H9 (cell line): Measurements from ENCODE around the gene RELL1. TPM values are rescaled to one million over a fixed set of nuclear protein-coding genes. Genes with fewer than 3 reads are reported as not detected.

ENCODE experiments used
- DNase-seq: peaks from one replicate; pipeline ENCODE4 v3.0.0-alpha.2; 2017
- H2AFZ ChIP-seq: one replicate; pipeline ENCODE4 v1.6.1; 2013; ENCODE audit warnings: mild to moderate bottlenecking, low read length, control low read depth, moderate library complexity
- H2AK5ac ChIP-seq: 2 replicates; pipeline ENCODE4 v1.6.1; 2013; ENCODE audit warnings: low read length, control low read depth, mixed read lengths; ENCODE audit not compliant: insufficient read length
- H2BK120ac ChIP-seq: one replicate; pipeline ENCODE4 v1.6.1; 2013; ENCODE audit warnings: low read depth, mild to moderate bottlenecking, low read length, control low read depth, inconsistent platforms; ENCODE audit not compliant: poor library complexity, severe bottlenecking
- H2BK12ac ChIP-seq: 2 replicates; pipeline ENCODE4 v1.6.1; 2013; ENCODE audit warnings: low read length, control low read depth, mixed read lengths, low read depth; ENCODE audit not compliant: insufficient read length
- H2BK15ac ChIP-seq: 2 replicates; pipeline ENCODE4 v1.6.1; 2013; ENCODE audit warnings: low read depth, low read length, control low read depth
- H2BK20ac ChIP-seq: one replicate; pipeline ENCODE4 v1.6.1; 2013; ENCODE audit warnings: low read depth, mild to moderate bottlenecking, low read length, control low read depth, inconsistent platforms; ENCODE audit not compliant: poor library complexity, severe bottlenecking
- H2BK5ac ChIP-seq: 2 replicates; pipeline ENCODE4 v1.6.1; 2013; ENCODE audit warnings: low read length, control low read depth, mixed read lengths; ENCODE audit not compliant: insufficient read length
- H3K14ac ChIP-seq: 2 replicates; pipeline ENCODE4 v1.6.1; 2013; ENCODE audit warnings: low read length, control low read depth; ENCODE audit not compliant: insufficient read depth
- H3K18ac ChIP-seq: 2 replicates; pipeline ENCODE4 v1.6.1; 2013; ENCODE audit warnings: low read depth, mild to moderate bottlenecking, mixed read lengths, low read length, control low read depth; ENCODE audit not compliant: insufficient read length
- H3K23ac ChIP-seq: 2 replicates; pipeline ENCODE4 v1.6.1; 2013; ENCODE audit warnings: low read length, control low read depth, mixed read lengths, low read depth; ENCODE audit not compliant: insufficient read length
- H3K23me2 ChIP-seq: 2 replicates; pipeline ENCODE4 v1.6.1; 2013; ENCODE audit warnings: low read depth, mild to moderate bottlenecking, mixed read lengths, low read length, control low read depth; ENCODE audit not compliant: insufficient read length, poor library complexity, severe bottlenecking
- H3K27ac ChIP-seq: 2 replicates; pipeline ENCODE4 v1.5.1; 2013; ENCODE audit warnings: low read length, control low read depth, mixed read lengths, low read depth; ENCODE audit not compliant: insufficient read length
- H3K27me3 ChIP-seq: 2 replicates; pipeline ENCODE4 v1.6.1; 2013; ENCODE audit warnings: low read length, control low read depth, inconsistent platforms; ENCODE audit not compliant: insufficient read depth
- H3K4ac ChIP-seq: 2 replicates; pipeline ENCODE4 v1.6.1; 2013; ENCODE audit warnings: low read depth, mild to moderate bottlenecking, control low read depth, inconsistent platforms, low read length, moderate library complexity
- H3K4me1 ChIP-seq: 2 replicates; pipeline ENCODE4 v1.6.1; 2013; ENCODE audit warnings: low read length, control low read depth, inconsistent platforms; ENCODE audit not compliant: insufficient read depth
- H3K4me2 ChIP-seq: 2 replicates; pipeline ENCODE4 v1.6.1; 2013; ENCODE audit warnings: low read length, control low read depth, mixed read lengths; ENCODE audit not compliant: insufficient read length, insufficient read depth
- H3K56ac ChIP-seq: 2 replicates; pipeline ENCODE4 v1.6.1; 2013; ENCODE audit warnings: low read depth, mild to moderate bottlenecking, mixed read lengths, low read length, control low read depth; ENCODE audit not compliant: insufficient read length
- H3K79me1 ChIP-seq: 2 replicates; pipeline ENCODE4 v1.6.1; 2013; ENCODE audit warnings: low read depth, mild to moderate bottlenecking, moderate library complexity, low read length, control low read depth, inconsistent platforms; ENCODE audit not compliant: insufficient read depth, poor library complexity, severe bottlenecking
- H3K79me2 ChIP-seq: 2 replicates; pipeline ENCODE4 v1.6.1; 2013; ENCODE audit warnings: low read length, control low read depth, inconsistent platforms; ENCODE audit not compliant: insufficient read depth
- H3K9ac ChIP-seq: 2 replicates; pipeline ENCODE4 v1.6.1; 2013; ENCODE audit warnings: low read length, control low read depth, mixed read lengths; ENCODE audit not compliant: insufficient read length; ENCODE audit errors: extremely low read depth
- H3K9me3 ChIP-seq: one replicate; pipeline ENCODE4 v1.6.1; 2013; ENCODE audit warnings: low read depth, low read length, inconsistent platforms; ENCODE audit not compliant: control insufficient read depth
- H3T11ph ChIP-seq: one replicate; pipeline ENCODE4 v1.6.1; 2013; ENCODE audit warnings: mild to moderate bottlenecking, low read length, control low read depth, inconsistent platforms
- H4K20me1 ChIP-seq: one replicate; pipeline ENCODE4 v1.6.1; 2013; ENCODE audit not compliant: control insufficient read depth, insufficient read length, insufficient read depth
- H4K5ac ChIP-seq: 2 replicates; pipeline ENCODE4 v1.6.1; 2013; ENCODE audit warnings: low read depth, mild to moderate bottlenecking, mixed read lengths, low read length, control low read depth; ENCODE audit not compliant: insufficient read length
- H4K8ac ChIP-seq: replicated peaks from 2 replicates; pipeline ENCODE4 v1.6.1; 2013; ENCODE audit warnings: low read length, control low read depth, mixed read lengths, low read depth; ENCODE audit not compliant: insufficient read length
- H4K91ac ChIP-seq: 2 replicates; pipeline ENCODE4 v1.6.1; 2013; ENCODE audit warnings: low read depth, mild to moderate bottlenecking, moderate library complexity, mixed read lengths, low read length, control low read depth; ENCODE audit not compliant: insufficient read length
- H3K27ac Mint-ChIP-seq, 3 experiments: 2 replicates in 2 of 3; 3 replicates in 1 of 3; pipeline ENCODE4 v1.8.0; 2020 to 2021; ENCODE audit warnings: mixed read lengths in 3 of 3, mild to moderate bottlenecking in 1 of 3, moderate library complexity in 1 of 3
- H3K27me3 Mint-ChIP-seq: 2 replicates; pipeline ENCODE4 v1.8.0; 2021; ENCODE audit warnings: low read depth, mild to moderate bottlenecking, moderate library complexity, mixed read lengths
- H3K36me3 Mint-ChIP-seq, 3 experiments: 2 replicates in 2 of 3; 3 replicates in 1 of 3; pipeline ENCODE4 v1.8.0; 2020 to 2021; ENCODE audit warnings: low read depth in 3 of 3, mixed read lengths in 3 of 3; ENCODE audit not compliant: insufficient read depth in 1 of 3
- H3K4me1 Mint-ChIP-seq, 2 experiments: 2 replicates each; pipeline ENCODE4 v1.8.0; 2020; ENCODE audit warnings: mixed read lengths in 2 of 2
- H3K4me3 Mint-ChIP-seq, 2 experiments: 2 replicates in 1 of 2; 3 replicates in 1 of 2; pipeline ENCODE4 v1.8.0; 2020 to 2021; ENCODE audit warnings: mild to moderate bottlenecking in 2 of 2, mixed read lengths in 2 of 2, moderate library complexity in 1 of 2
- H3K9me3 Mint-ChIP-seq, 2 experiments: 2 replicates in 1 of 2; 3 replicates in 1 of 2; pipeline ENCODE4 v1.8.0; 2020; ENCODE audit warnings: mild to moderate bottlenecking in 2 of 2, mixed read lengths in 2 of 2, moderate library complexity in 1 of 2
- WGBS: extraction: QIAGEN DNeasy Blood & Tissue Kit; methylation state at CpG from one replicate; pipeline ENCODE4 v1.1.7; 2013; ENCODE audit warnings: missing lambda C conversion rate, low lambda C conversion rate, mixed read lengths; ENCODE audit not compliant: insufficient read length; ENCODE audit errors: extremely low coverage; 5-methylcytosine and 5-hydroxymethylcytosine counted together
- total RNA-seq: library from RNA; stranded (reverse); gene quantifications from 2 replicates; pipeline ENCODE4 v1.2.1, GENCODE V29; 2021
- TF ChIP-seq, protein P1 (sequence below): fragments of 200-600 bp; sonication (generic); conservative IDR thresholded peaks from 3 replicates; pipeline ENCODE4 v1.8.0; 2021; ENCODE audit warnings: antibody characterized with exemption, mild to moderate bottlenecking

RELL1 gene
- total RNA-seq, 1 experiment from 2014 or later: 10.8 TPM

- Histone ChIP-seq H3K79me2 (no peaks in the 10 kb centered on the region), H3K4me2 (no peak overlapping the region), H2AFZ (no peak overlapping the region), H4K20me1 (no peaks in the 10 kb centered on the region), H3K23me2 (no peaks in the 10 kb centered on the region), H3T11ph (no peak overlapping the region), H3K79me1 (no peaks in the 10 kb centered on the region), H3K9me3 (no peaks in the 10 kb centered on the region), H3K23ac (no peak overlapping the region), H2BK20ac (no peak overlapping the region), H2BK15ac (no peak overlapping the region), H3K9ac (no peak overlapping the region), H4K5ac (no peak overlapping the region), H2BK12ac (no peak overlapping the region), H2BK120ac (no peak overlapping the region), H2AK5ac (no peak overlapping the region), H4K8ac (no peak overlapping the region), H3K56ac (no peak overlapping the region), H4K91ac (no peak overlapping the region), H3K4me1 (peaks cover 11% of the 10 kb centered on the region; the same call in 1 of the 2 replicates), H3K18ac (no peak overlapping the region), H3K27ac (no peak overlapping the region), H3K4ac (no peak overlapping the region), H3K27me3 (no peaks in the 10 kb centered on the region), H3K14ac (no peak overlapping the region), H2BK5ac (no peak overlapping the region)
- no peak overlapping the region; a peak in 2 of 7 replicates for H3K27ac Mint-ChIP-seq
- peaks cover 34 to 35% of the 10 kb centered on the region in 2 experiments for H3K4me1 Mint-ChIP-seq
- TF ChIP-seq, protein P1, sequence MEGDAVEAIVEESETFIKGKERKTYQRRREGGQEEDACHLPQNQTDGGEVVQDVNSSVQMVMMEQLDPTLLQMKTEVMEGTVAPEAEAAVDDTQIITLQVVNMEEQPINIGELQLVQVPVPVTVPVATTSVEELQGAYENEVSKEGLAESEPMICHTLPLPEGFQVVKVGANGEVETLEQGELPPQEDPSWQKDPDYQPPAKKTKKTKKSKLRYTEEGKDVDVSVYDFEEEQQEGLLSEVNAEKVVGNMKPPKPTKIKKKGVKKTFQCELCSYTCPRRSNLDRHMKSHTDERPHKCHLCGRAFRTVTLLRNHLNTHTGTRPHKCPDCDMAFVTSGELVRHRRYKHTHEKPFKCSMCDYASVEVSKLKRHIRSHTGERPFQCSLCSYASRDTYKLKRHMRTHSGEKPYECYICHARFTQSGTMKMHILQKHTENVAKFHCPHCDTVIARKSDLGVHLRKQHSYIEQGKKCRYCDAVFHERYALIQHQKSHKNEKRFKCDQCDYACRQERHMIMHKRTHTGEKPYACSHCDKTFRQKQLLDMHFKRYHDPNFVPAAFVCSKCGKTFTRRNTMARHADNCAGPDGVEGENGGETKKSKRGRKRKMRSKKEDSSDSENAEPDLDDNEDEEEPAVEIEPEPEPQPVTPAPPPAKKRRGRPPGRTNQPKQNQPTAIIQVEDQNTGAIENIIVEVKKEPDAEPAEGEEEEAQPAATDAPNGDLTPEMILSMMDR: no peak
- H3K36me3 Mint-ChIP-seq: peaks cover 7 to 16% (median 15%) of the 10 kb centered on the region in 3 experiments; a peak in 6 of 7 replicates
- no peak for DNase-seq
- no peaks in the 10 kb centered on the region for H3K9me3 Mint-ChIP-seq
- no CpG with 5 or more reads among the region's 3 CpGs for WGBS
- H3K4me3 Mint-ChIP-seq: no peak overlapping the region
- no peaks in the 10 kb centered on the region; the same call in 1 of the 2 replicates for H3K27me3 Mint-ChIP-seq
Observed at GRCh38 chr4:37641352-37641751, 44.8 kb downstream of the RELL1 start.
